HG02852 (cell line): ENCODE measurements around the gene HES4.
"Not testable (repeated sequence)": the region's sequence is repeated elsewhere in the genome, so short reads cannot be mapped to it uniquely, and the experiment has no call there.

ENCODE experiments used
- ATAC-seq: cut with Tn5 transposase; IDR thresholded peaks from one replicate; pipeline ENCODE4 v1.9.1; 2021; ENCODE audit warnings: mild to moderate bottlenecking, moderate library complexity; ENCODE audit not compliant: unreplicated experiment

HES4 gene

DNA sequence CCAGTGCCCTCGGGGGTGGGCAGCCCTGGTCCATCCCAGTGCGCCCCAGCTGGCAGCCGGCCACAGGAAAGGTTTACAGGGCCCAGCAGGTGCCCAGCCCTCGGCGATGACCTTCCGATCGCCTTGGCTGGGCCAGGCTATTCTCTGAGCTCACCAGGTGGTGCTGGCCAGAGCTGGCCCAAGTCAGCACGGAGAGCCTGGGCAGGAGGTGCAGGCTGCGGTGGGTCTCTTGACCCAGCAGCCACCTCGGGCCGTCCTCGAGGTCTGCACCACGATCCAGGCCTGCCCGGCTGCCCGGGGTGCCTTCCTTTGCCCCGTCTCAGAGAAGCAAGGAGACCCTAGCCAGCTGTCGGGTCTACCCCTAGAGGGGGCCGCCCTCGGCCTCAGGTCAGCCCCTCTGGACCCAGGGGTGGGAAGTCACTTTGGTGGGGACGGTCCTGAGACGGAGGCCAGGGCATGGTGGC is 18.4 kb downstream of the HES4 start:
- no peak for ATAC-seq

- no peak for ATAC-seq
Measured at GRCh38 chr1:980602-981395, 19.1 kb downstream of the HES4 start.

DNA sequence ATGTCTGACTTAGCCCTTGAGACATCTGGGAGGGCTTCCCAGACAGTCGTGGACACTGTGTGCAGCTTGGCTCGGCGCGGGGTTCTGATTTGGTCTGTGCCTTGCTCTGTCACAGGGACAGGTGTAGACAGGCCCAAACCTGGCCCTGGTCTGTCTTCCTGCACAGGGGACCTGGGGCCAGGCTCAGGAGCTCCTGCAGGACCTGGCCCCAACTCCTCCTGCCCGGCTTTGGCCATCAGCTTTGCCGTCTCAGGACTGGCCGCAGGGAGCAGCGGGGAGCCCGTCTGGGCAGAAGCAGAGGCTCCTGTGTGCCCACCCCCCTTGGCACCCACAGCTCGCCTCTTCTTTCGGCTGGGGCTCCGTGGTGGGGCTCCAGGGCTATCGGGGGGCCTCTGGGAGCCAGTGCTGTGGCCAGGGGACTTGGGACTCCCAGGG is 19.7 kb downstream of the HES4 start:
- no peak for ATAC-seq

GRCh38 chr1:979744-980072 is 20.2 kb downstream of the HES4 start:
- ATAC-seq, result no peak

DNA sequence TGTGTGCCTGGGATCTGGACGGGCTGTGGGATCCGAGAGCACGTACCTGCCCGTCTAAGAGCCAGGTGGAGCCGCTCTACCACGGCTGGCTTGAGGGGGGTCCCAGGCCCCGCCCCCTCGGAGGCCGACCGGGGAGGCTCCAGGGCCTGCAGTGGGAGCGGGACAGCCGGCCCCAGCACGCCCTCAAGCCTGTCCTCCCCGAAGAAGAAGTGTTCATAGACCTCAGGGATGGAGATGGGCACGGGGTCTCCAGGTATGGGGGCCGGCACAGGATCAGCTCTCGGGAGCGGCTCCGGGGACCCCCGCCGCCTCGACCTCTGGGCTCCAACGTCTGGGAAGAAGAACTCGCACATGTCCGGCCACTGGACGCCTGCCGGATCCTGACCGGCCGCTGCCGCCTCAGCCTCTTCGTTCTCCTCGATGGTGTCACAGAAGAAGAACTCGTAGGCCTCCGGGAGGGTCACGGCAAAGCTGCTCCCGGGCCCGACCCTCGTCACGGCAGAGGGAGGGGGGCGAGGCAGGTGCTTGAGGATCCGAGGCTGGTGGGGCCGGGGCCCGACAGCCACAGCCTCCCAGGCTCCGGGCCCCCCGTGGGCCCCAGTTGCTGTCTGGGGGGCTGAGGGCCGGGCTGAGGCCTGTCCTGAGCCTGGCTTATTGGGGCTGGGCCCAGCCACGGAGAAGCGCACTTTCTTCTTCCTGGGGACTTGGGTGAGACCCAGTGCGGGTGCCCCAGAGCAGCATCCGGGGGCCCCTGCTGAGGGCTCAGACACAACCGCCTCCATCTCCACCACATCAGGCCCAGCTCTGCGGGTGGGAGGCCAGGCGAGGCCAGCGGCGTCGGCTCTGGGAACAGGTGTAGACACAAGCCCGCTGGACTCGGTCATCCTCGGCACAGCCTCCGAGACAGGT is 20.8 kb downstream of the HES4 start:
- ATAC-seq, result no peak

GRCh38 chr1:978069-978834 is 21.6 kb downstream of the HES4 start:
- no peak for ATAC-seq

DNA sequence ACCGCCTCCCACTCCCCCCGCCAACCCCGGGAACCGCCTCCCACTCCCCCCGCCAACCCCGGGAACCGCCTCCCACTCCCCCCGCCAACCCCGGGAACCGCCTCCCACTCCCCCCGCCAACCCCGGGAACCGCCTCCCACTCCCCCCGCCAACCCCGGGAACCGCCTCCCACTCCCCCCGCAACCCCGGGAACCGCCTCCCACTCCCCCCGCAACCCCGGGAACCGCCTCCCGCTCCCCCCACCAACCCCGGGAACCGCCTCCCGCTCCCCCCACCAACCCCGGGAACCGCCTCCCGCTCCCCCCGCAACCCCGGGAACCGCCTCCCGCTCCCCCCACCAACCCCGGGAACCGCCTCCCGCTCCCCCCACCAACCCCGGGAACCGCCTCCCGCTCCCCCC is 23.1 kb downstream of the HES4 start:
- ATAC-seq, result not testable (repeated sequence)

- no peak for ATAC-seq
Measured at GRCh38 chr1:975896-976683, 23.8 kb downstream of the HES4 start.

DNA sequence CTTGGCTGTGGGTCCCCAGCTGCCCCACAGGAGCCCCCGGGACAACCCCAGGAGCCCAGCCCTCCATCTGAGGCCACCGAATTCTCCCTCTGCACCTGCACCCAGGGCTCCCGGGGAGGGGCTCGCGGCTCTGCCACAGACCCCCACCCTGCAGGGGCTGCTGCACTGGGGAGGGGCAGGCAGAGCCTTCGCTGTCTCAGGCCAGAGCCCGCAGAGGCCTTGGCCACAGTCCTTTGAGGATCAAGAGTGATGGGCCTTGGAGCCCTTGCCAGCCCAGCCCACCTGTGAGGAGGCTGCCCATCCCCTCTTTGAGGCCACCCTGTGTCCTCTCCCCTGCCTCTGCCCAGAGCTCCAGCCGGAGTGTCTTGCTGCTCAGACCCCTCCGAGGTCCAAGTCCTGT is 24.5 kb downstream of the HES4 start:
- ATAC-seq, result no peak

- ATAC-seq, result no peak
Measured at GRCh38 chr1:974687-975328, 25.1 kb downstream of the HES4 start.

GRCh38 chr1:974293-974640 is 25.6 kb downstream of the HES4 start:
- no peak for ATAC-seq

GRCh38 chr1:973459-974292 is 26.2 kb downstream of the HES4 start:
- ATAC-seq, result no peak

DNA sequence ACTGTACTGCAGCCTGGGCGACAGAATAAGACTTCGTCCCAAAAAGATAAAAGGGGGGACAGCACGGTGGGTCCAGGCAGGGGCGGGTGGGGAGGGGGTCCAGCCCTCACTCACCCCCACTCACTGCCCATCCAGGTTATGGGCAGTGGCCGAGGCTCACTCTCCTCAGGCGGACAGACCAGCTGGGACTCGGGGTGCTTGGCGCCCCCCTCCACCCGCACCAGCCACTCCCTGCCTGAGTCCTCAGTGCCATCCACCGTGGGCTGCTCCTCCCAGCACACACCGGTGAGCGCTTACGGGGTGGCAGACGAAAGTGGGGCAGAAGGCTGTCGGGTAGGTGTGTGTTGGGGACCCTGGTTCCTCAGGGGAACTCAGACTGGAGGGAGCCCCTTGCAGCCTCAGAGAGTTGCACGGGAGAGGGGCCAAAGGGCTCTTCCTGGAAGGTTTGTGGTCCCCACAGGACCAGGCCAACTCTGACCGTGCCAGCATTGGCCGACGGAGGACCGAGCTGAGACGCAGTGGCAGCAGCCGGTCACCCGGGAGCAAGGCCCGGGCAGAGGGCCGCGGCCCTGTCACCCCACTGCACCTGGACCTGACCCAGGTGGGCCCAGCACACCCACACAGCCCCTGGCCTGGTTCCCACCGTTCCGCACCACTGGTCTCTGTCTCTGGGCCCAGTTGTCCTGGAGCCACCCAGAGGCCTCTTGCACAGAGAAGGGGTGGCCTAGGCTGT is 27.0 kb downstream of the HES4 start:
- no peak for ATAC-seq

DNA sequence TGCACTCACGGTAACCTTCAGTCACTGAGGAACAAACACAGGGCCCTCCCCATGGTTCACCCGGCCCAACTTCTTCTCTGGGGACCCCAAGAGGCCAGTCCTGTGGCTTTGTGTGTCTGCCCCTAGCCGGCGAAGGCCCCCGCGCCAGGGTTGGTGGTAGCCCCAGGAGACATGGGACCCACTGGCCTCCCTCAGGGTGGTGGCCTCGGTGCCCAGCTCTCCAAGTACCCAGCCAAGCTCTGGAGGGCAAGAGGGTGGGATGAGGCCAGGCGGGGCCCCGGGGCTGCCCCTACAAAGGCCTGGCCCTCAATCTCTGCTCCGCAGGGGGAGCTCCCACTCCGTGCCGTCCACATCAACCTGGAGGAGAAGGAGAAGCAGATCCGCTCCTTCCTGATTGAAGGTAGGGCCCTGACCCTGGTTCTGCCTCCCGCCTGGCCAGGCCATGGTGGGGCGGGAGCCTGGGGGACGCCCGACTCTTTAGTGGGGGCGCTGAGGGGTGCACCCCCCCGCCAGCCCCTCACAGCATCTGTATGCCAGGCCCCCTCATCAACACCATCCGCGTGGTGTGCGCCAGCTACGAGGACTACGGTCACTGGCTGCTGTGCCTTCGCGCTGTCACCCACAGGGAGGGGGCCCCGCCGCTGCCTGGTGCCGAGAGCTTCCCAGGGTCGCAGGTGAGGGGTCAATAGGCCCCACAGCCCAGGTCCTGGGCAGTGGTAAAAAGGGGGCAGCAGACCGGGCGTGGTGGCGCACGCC is 28.0 kb downstream of the HES4 start:
- ATAC-seq, result no peak

DNA sequence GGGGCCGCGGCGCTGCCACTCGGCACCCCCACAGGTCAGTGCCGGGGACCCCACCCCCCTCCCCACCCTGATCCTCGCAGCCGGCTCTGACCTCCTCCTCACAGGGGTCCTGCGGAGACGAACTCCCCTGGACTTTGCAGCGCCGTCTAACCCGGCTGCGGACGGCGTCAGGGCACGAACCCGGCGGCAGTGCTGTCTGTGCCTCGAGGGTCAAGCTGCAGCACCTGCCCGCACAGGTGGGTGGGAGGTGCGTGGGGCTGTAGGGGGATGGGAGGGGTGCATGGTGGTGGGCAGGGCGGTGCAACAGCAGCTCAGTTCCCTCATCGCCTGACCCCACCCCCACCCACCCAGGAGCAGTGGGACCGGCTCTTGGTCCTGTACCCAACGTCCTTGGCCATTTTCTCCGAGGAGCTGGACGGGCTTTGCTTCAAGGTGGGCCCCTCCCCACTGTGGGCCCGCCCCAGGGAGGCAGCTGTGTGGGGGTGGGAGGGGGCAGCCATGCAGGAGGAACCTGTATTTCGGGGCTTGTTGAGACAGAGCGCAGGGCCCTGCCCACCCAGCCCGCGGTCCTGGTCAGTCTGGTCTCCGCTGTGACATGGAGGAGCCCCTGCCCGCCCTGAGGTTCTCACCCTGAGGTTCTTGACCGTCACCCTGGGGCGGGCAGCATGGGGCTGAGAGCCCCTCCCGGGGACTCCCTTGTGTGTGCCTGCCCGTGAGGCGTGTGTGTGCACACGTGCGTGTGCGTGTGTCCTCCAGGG is 28.7 kb downstream of the HES4 start:
- ATAC-seq, result no peak

DNA sequence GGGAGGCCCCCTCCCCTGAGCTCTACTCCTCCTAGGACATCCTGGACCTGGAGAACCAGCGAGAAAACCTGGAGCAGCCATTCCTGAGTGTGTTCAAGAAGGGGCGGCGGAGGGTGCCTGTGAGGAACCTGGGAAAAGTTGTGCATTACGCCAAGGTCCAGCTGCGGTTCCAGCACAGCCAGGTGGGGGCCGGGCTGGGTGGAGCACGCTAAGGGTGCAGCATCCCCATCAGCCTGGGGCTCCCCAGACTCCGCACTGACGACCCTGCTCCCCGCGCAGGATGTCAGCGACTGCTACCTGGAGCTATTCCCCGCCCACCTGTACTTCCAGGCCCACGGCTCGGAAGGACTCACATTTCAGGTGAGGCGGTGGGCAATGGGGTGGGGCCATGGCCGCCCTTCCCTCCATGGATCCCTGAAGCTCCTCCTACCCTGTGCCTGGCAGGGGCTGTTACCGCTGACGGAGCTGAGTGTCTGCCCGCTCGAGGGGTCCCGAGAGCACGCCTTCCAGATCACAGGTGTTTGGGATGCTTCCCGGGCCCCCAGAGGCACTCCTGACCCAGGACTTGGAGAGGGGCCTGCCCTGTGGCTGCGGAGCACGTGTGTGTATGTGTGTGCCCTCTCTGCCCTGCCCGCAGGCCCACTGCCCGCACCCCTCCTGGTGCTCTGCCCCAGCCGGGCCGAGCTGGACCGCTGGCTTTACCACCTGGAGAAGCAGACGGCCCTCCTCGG is 29.5 kb downstream of the HES4 start:
- no peak for ATAC-seq
